Activated T-cell treated with anti-CD3 and anti-CD28 coated beads, Interleukin-2, amount 50 U/mL, for 24 hours (primary cell): ENCODE data around the gene ZBTB45.
"Not testable (repeated sequence)": the region's sequence is repeated elsewhere in the genome, so short reads cannot be mapped to it uniquely, and the experiment has no call there.

ENCODE experiments used
- DNase-seq: peaks from one replicate; pipeline ENCODE4 v3.0.0-alpha.2; 2020
- H3K27ac Mint-ChIP-seq: 2 replicates; pipeline ENCODE4 v1.8.0; 2020; ENCODE audit warnings: mild to moderate bottlenecking, mixed read lengths
- H3K27me3 Mint-ChIP-seq: 2 replicates; pipeline ENCODE4 v1.8.0; 2020; ENCODE audit warnings: mixed read lengths
- H3K36me3 Mint-ChIP-seq: 2 replicates; pipeline ENCODE4 v1.8.0; 2020; ENCODE audit warnings: low read depth, mixed read lengths
- H3K4me1 Mint-ChIP-seq: 2 replicates; pipeline ENCODE4 v1.8.0; 2020; ENCODE audit warnings: low read depth, mixed read lengths
- H3K4me3 Mint-ChIP-seq: 2 replicates; pipeline ENCODE4 v1.8.0; 2020; ENCODE audit warnings: mild to moderate bottlenecking, moderate library complexity, mixed read lengths
- H3K9me3 Mint-ChIP-seq: 2 replicates; pipeline ENCODE4 v1.8.0; 2020; ENCODE audit warnings: mixed read lengths

The ZBTB45 gene

DNA sequence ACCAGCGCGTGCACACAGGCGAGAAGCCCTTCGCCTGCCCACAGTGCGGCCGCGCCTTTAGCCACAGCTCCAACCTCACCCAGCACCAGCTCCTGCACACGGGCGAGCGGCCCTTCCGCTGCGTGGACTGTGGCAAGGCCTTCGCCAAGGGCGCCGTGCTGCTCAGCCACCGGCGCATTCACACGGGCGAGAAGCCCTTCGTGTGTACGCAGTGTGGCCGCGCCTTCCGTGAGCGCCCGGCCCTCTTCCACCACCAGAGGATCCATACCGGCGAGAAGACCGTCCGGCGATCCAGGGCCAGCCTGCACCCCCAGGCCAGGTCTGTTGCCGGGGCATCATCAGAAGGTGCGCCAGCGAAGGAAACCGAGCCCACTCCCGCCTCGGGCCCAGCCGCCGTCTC lies 47.9 kb downstream of the ZBTB45 start:
- no peak for DNase-seq
- no peaks in the 10 kb centered on the region for H3K27me3 Mint-ChIP-seq
- H3K27ac Mint-ChIP-seq: no peak overlapping the region
- no peak overlapping the region for H3K4me3 Mint-ChIP-seq
- peaks cover 45% of the 10 kb centered on the region for H3K4me1 Mint-ChIP-seq
- H3K36me3 Mint-ChIP-seq: peaks cover 61% of the 10 kb centered on the region
- H3K9me3 Mint-ChIP-seq: no peaks in the 10 kb centered on the region

- Mint-ChIP-seq H3K36me3 (peaks cover 61% of the 10 kb centered on the region), H3K4me1 (peaks cover 44% of the 10 kb centered on the region)
- H3K27ac Mint-ChIP-seq, H3K4me3 Mint-ChIP-seq, H3K27me3 Mint-ChIP-seq, H3K9me3 Mint-ChIP-seq, DNase-seq: not testable (repeated sequence)
Measured at GRCh38 chr19:58470837-58471543, 48.6 kb downstream of the ZBTB45 start.

GRCh38 chr19:58469241-58470013 lies 50.2 kb downstream of the ZBTB45 start:
- no peak for DNase-seq
- Mint-ChIP-seq H3K27ac (peak overlapping the region; percentile 47), H3K36me3 (peaks cover 61% of the 10 kb centered on the region), H3K9me3 (no peaks in the 10 kb centered on the region), H3K4me1 (peaks cover 31% of the 10 kb centered on the region), H3K4me3 (peak overlapping the region; percentile 90), H3K27me3 (peaks cover 3% of the 10 kb centered on the region)

GRCh38 chr19:58468216-58468839 lies 51.3 kb downstream of the ZBTB45 start:
- peaks cover 28% of the 10 kb centered on the region for H3K4me1 Mint-ChIP-seq

DNA sequence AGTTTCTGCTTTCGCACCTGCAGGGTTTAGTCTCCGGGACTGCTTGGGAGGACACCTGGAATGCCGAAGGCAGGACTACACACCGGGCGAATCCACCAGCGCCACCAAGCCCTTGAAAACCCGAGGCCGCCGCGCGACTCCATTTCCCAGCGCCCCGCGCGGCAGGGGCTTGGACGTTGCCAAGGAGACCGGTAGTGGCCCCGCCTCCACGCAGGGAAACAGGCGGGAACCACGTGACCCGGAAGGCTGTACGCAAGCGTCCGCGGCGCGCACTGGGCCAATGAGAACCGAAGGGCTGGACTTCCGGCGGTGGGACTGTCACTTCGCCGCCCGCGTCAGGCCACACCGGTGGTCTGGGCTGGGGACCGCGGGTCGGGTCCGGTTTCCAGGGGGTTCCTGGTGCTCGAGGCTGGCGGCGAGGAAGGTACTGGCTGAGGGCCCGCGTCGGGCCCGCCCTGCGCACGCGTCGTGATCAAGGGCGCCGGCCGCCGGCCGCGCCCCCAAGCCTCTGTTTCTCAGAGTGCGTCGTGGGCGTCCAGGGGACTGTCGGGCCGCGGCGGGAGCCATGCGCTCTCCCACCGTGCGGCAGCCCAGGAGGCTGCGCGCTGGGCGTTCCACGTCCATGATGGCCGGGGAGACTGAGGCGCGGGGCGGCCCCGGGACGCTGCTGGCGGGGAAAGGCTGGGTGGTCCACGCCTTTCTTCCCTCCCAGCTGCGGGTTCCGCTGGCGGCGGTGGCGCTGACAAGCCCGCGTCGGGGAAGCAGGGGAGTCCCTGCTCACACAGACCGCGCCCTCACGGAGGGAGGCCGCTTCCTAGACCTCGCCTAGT lies 52.6 kb downstream of the ZBTB45 start, which contains the start of gene ZNF324:
ZNF324 (plus strand) TSS at position 321 of the 830 bp plus-strand sequence. CDS start 2,106 bp downstream, outside the sequence.
- Mint-ChIP-seq H3K27me3 (peaks cover 3% of the 10 kb centered on the region), H3K4me1 (peaks cover 27% of the 10 kb centered on the region), H3K27ac (peak within 1 kb of the TSS; percentile 79), H3K36me3 (peaks cover 40% of the 10 kb centered on the region), H3K4me3 (peak within 1 kb of the TSS; percentile 90), H3K9me3 (no peaks in the 10 kb centered on the region)
- peak; percentile 98 for DNase-seq

More at GRCh38 chr19:58468216-58468839, 51.3 kb downstream of the ZBTB45 start:
- peak overlapping the region; percentile 79 for H3K27ac Mint-ChIP-seq
- H3K36me3 Mint-ChIP-seq: peaks cover 53% of the 10 kb centered on the region
- H3K4me3 Mint-ChIP-seq: peak overlapping the region; percentile 90
- peaks cover 3% of the 10 kb centered on the region for H3K27me3 Mint-ChIP-seq
- H3K9me3 Mint-ChIP-seq: no peaks in the 10 kb centered on the region
- no peak for DNase-seq

DNA sequence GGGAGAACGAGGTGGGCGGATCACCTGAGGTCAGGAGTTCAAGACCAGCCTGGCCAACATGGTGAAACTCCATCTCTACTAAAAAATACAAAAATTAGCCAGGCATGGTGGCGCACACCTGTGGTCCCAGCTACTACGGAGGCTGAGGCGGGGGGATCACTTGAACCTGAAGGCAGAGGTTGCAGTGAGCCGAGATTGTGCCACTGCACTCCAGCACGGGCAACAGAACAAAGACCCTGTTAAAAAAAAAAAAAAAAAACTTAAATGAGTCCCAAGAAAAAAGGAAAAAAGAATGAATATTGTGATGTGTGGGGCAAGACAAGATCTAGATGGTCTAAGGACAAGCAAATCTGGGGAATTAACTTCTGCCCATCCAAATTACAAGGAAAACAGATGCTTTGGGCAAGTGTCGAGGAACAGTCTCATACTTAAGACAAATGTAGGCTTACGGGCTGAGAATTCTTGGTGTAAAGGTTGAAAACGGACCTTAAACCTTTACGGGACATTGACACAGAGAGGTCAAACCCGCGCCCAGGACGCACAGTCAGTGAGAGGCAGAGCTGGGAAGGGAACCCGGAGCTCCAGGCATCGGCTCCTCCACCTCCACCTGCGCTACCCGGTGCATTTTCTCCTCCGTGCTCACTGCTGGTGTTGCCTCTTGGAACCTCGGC lies 53.4 kb downstream of the ZBTB45 start:
- Mint-ChIP-seq H3K27me3 (peaks cover 3% of the 10 kb centered on the region), H3K4me1 (peaks cover 27% of the 10 kb centered on the region), H3K27ac (peak overlapping the region; percentile 79), H3K4me3 (peak overlapping the region; percentile 90), H3K9me3 (no peaks in the 10 kb centered on the region), H3K36me3 (peaks cover 35% of the 10 kb centered on the region)
- DNase-seq: no peak
